GM23338 (cell line): Measurements from ENCODE around the gene GFRA4. TPM values are rescaled to one million over a fixed set of nuclear protein-coding genes. Genes with fewer than 3 reads are reported as not detected.

Experiments
- ATAC-seq: fragments of 200-7000 bp; cut with Tn5 transposase; 3 replicates; pipeline ENCODE4 v1.9.1; 2020
- DNase-seq: peaks from one replicate; pipeline ENCODE4 v3.0.0-alpha.2; 2015; ENCODE audit warnings: low spot score
- H2AFZ ChIP-seq: fragments of 200-600 bp; sonication (generic); 2 replicates; pipeline ENCODE4 v1.8.0; 2016; ENCODE audit warnings: antibody characterized with exemption, mild to moderate bottlenecking, moderate library complexity
- H3F3A ChIP-seq: fragments of 200-600 bp; sonication (generic); replicated peaks from 2 replicates; pipeline ENCODE4 v1.8.0; 2017; ENCODE audit warnings: antibody characterized with exemption, mixed run types, low read depth
- H3K27ac ChIP-seq: fragments of 200-600 bp; sonication (generic); 2 replicates; pipeline ENCODE4 v1.6.1; 2016; ENCODE audit warnings: low read depth
- H3K27me3 ChIP-seq: fragments of 200-600 bp; sonication (generic); 2 replicates; pipeline ENCODE4 v1.8.0; 2016; ENCODE audit warnings: mild to moderate bottlenecking, mixed run types, moderate library complexity; ENCODE audit not compliant: insufficient read depth
- H3K36me3 ChIP-seq: fragments of 200-600 bp; sonication (generic); 2 replicates; pipeline ENCODE4 v1.8.0; 2016; ENCODE audit warnings: mild to moderate bottlenecking; ENCODE audit not compliant: insufficient read depth
- H3K4me1 ChIP-seq: fragments of 200-600 bp; sonication (generic); 2 replicates; pipeline ENCODE4 v1.8.0; 2016; ENCODE audit warnings: mild to moderate bottlenecking, moderate library complexity; ENCODE audit not compliant: insufficient read depth
- H3K4me2 ChIP-seq: fragments of 200-600 bp; sonication (generic); 2 replicates; pipeline ENCODE4 v1.7.1; 2017; ENCODE audit warnings: mixed run types
- H3K4me3 ChIP-seq: fragments of 200-600 bp; sonication (generic); 2 replicates; pipeline ENCODE4 v1.6.1; 2016; ENCODE audit warnings: mixed run types
- H3K79me2 ChIP-seq: fragments of 200-600 bp; sonication (generic); replicated peaks from 2 replicates; pipeline ENCODE4 v1.8.0; 2017; ENCODE audit warnings: mild to moderate bottlenecking; ENCODE audit not compliant: insufficient read depth
- H3K9me2 ChIP-seq: fragments of 200-600 bp; sonication (generic); 2 replicates; pipeline ENCODE4 v1.8.0; 2017; ENCODE audit not compliant: insufficient read depth
- H4K20me1 ChIP-seq: fragments of 200-600 bp; sonication (generic); replicated peaks from 2 replicates; pipeline ENCODE4 v1.8.0; 2017; ENCODE audit warnings: mild to moderate bottlenecking; ENCODE audit not compliant: insufficient read depth
- H3K27ac Mint-ChIP-seq: 2 replicates; pipeline ENCODE4 v1.8.0; 2020; ENCODE audit warnings: inconsistent platforms, mild to moderate bottlenecking, moderate library complexity, mixed read lengths
- H3K27me3 Mint-ChIP-seq: 3 replicates; pipeline ENCODE4 v1.8.0; 2022; ENCODE audit warnings: low read depth, mild to moderate bottlenecking, moderate library complexity, mixed read lengths, inconsistent platforms; ENCODE audit not compliant: insufficient read depth, poor library complexity
- H3K36me3 Mint-ChIP-seq: 3 replicates; pipeline ENCODE4 v1.8.0; 2021; ENCODE audit warnings: low read depth, mild to moderate bottlenecking, inconsistent platforms, moderate library complexity, mixed read lengths
- H3K4me1 Mint-ChIP-seq: 3 replicates; pipeline ENCODE4 v1.8.0; 2020; ENCODE audit warnings: mild to moderate bottlenecking, inconsistent platforms, mixed read lengths
- H3K4me3 Mint-ChIP-seq: 3 replicates; pipeline ENCODE4 v1.8.0; 2021; ENCODE audit warnings: moderate library complexity, mild to moderate bottlenecking, inconsistent platforms, mixed read lengths
- H3K9me3 Mint-ChIP-seq: 3 replicates; pipeline ENCODE4 v1.8.0; 2020; ENCODE audit warnings: moderate library complexity, mild to moderate bottlenecking, inconsistent platforms, mixed read lengths
- CREB1 ChIP-seq: fragments of 250-450 bp; sonication (Bioruptor Pico); IDR thresholded peaks from 2 replicates; pipeline ENCODE4 v1.5.0; 2020; ENCODE audit warnings: low read depth, mild to moderate bottlenecking, moderate library complexity
- CTCF ChIP-seq, 2 experiments: fragments of 200-600 bp in 1 of 2; sonication (generic) in 1 of 2; conservative IDR thresholded peaks; 2 replicates each; pipeline versions ENCODE4 v1.5.1 to v1.6.1; 2016 to 2017; ENCODE audit warnings: antibody characterized with exemption in 2 of 2, low read depth in 2 of 2, mild to moderate bottlenecking in 2 of 2, moderate library complexity in 1 of 2
- EZH2phosphoT487 ChIP-seq: fragments of 200-600 bp; sonication (generic); IDR thresholded peaks from one replicate; pipeline ENCODE4 v1.8.1; 2018; ENCODE audit warnings: antibody characterized with exemption; ENCODE audit not compliant: unreplicated experiment
- NANOG ChIP-seq: IDR thresholded peaks from 2 replicates; pipeline ENCODE4 v1.6.1; 2016; ENCODE audit warnings: antibody characterized with exemption, borderline replicate concordance
- POLR2AphosphoS5 ChIP-seq: IDR thresholded peaks from 2 replicates; pipeline ENCODE4 v1.6.1; 2016; ENCODE audit warnings: antibody characterized with exemption, low read depth
- REST ChIP-seq: IDR thresholded peaks from one replicate; pipeline ENCODE4 v1.6.1; 2018; ENCODE audit warnings: antibody characterized with exemption; ENCODE audit not compliant: unreplicated experiment
- STAT1 ChIP-seq: IDR thresholded peaks from one replicate; pipeline ENCODE4 v1.6.1; 2016; ENCODE audit warnings: antibody characterized with exemption; ENCODE audit not compliant: unreplicated experiment
- ZNF462 ChIP-seq: fragments of 250-450 bp; sonication (Bioruptor Pico); IDR thresholded peaks from 2 replicates; pipeline ENCODE4 v1.5.0; 2020; ENCODE audit warnings: mild to moderate bottlenecking, moderate library complexity
- polyA plus RNA-seq: library from polyadenylated mRNA; unstranded; fragments of >200 nt; fragmentation: Nextera tagmentation; extraction: Ambion mirVana; gene quantifications from 2 replicates; pipeline ENCODE4 v1.2.1, GENCODE V29; 2016
- total RNA-seq: library from RNA; depleted of rRNA; stranded (reverse); fragments of >200 nt; shearing (Covaris generic); gene quantifications from 2 replicates; pipeline ENCODE4 v1.2.3, GENCODE V29; 2014

GFRA4 gene
- total and polyA plus RNA-seq, 2 experiments from 2014 or later = not detected

GRCh38 chr20:3686867-3687321, 23.7 kb upstream of the GFRA4 start:
- Mint-ChIP-seq H3K9me3 (no peaks in the 10 kb centered on the region), H3K4me1 (peaks cover 24% of the 10 kb centered on the region), H3K27ac (no peak overlapping the region), H3K4me3 (no peak overlapping the region), H3K27me3 (peaks cover 26% of the 10 kb centered on the region), H3K36me3 (no peaks in the 10 kb centered on the region; the same call in 2 of the 3 replicates)
- Histone ChIP-seq H3K4me3 (no peak overlapping the region), H2AFZ (0 out of 2 replicates have a peak overlapping the region, but pooled peaks have one; percentile 72), H3K36me3 (no peaks in the 10 kb centered on the region), H3K9me2 (0 out of 2 replicates have a peak, but pooled peaks cover 3% of the 10 kb centered on the region), H3K27me3 (peaks cover 18% of the 10 kb centered on the region), H3K79me2 (no peaks in the 10 kb centered on the region), H4K20me1 (no peaks in the 10 kb centered on the region), H3K4me2 (no peak overlapping the region), H3K27ac (no peak overlapping the region), H3K4me1 (peaks cover 25% of the 10 kb centered on the region), H3F3A (no peaks in the 10 kb centered on the region)
- ATAC-seq (peak; percentile 16), DNase-seq (no peak)
- TF ChIP-seq NANOG (no peak), CTCF (conservative IDR thresholded peaks at IDR 0.05; ENCODE audit: low read depth in 2 of 2) (peak in 1 of 2 experiments; percentile 53; a peak in 2 of 4 replicates)

GRCh38 chr20:3686421-3686820, 23.2 kb upstream of the GFRA4 start:
- Histone ChIP-seq H3F3A (no peaks in the 10 kb centered on the region), H2AFZ (no peak overlapping the region), H3K9me2 (0 out of 2 replicates have a peak, but pooled peaks cover 3% of the 10 kb centered on the region), H3K4me1 (peaks cover 25% of the 10 kb centered on the region), H3K4me3 (no peak overlapping the region), H3K27me3 (peaks cover 22% of the 10 kb centered on the region), H3K27ac (no peak overlapping the region), H3K36me3 (no peaks in the 10 kb centered on the region), H3K4me2 (no peak overlapping the region), H4K20me1 (no peaks in the 10 kb centered on the region), H3K79me2 (no peaks in the 10 kb centered on the region)
- Mint-ChIP-seq H3K9me3 (no peaks in the 10 kb centered on the region), H3K4me3 (no peak overlapping the region), H3K4me1 (peaks cover 24% of the 10 kb centered on the region), H3K27me3 (peaks cover 26% of the 10 kb centered on the region), H3K27ac (no peak overlapping the region), H3K36me3 (no peaks in the 10 kb centered on the region; the same call in 2 of the 3 replicates)
- DNase-seq = no peak
- ATAC-seq = no peak
- TF ChIP-seq CREB1 (CRISPR knock-in tag) (no peak), EZH2phosphoT487 (no peak), ZNF462 (CRISPR knock-in tag) (no peak), NANOG (no peak), REST (no peak), POLR2AphosphoS5 (no peak), STAT1 (no peak)
